Right lobe of liver (tissue), 4 donors: ENCODE data around the gene TFR2.

ENCODE experiments used
- CTCF ChIP-seq, 4 donors: fragments of 200-600 bp in 3 of 4; fragments of 450-650 bp in 1 of 4; IDR thresholded peaks; one replicate each; pipeline versions ENCODE4 v1.5.1 to v1.8.0; 2016 to 2022; ENCODE audit warnings: antibody characterized with exemption in 4 of 4, mild to moderate bottlenecking in 2 of 4
- POLR2A ChIP-seq: fragments of 450-650 bp; IDR thresholded peaks from one replicate; pipeline ENCODE4 v1.6.1; 2017; ENCODE audit warnings: antibody characterized with exemption, mild to moderate bottlenecking
- donor health status: DM: no; HTN: no; CAD: no.
- donor health status: DM: no; HTN: no; CAD: no.
- donor health status: DM: no; HTN: yes; CAD: no.

GRCh38 chr7:100620239-100620638 is 21.1 kb downstream of the TFR2 start:
- TF ChIP-seq CTCF (IDR thresholded peaks at IDR 0.05), result no peak
- no peak for TF ChIP-seq POLR2A
